Stimulated activated CD4-positive, alpha-beta T cell treated with anti-CD3 and anti-CD28 coated beads, Interleukin-12 subunit alpha, Interleukin-12 subunit beta, amount 100 ng/mL, for 4 hours (primary cell): ENCODE results near the gene ELK1.

ENCODE experiments used
- DNase-seq: peaks from one replicate; pipeline ENCODE4 v3.0.0-alpha.2; 2020

Gene ELK1

DNA sequence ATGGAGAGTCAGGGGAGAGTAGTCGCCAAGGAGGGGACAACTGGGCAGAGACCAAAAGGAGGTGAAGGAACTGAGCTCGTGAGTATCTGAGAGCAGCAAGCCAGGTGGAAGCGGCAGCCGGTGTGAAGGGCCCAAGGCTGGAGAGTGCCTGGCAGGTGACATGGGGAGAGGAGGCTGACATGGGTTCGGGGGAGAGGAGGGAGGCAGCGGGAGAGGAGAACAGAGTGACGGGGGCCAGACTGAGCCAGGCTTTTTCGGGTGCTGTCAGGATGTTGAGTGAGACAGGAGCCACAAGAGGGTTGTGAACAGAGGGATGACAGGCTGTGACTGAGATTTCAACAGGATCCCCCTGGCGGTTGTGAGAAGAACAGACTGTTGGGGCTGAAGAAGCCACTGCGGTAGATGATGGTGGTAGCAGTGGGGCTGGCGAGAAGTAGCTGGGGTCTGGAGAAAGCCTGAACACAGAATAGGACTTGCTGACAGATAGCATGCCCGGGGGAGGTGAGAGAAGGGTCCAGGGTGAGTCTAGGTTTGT lies 5.7 kb downstream of the ELK1 start:
- DNase-seq, result no peak

DNA sequence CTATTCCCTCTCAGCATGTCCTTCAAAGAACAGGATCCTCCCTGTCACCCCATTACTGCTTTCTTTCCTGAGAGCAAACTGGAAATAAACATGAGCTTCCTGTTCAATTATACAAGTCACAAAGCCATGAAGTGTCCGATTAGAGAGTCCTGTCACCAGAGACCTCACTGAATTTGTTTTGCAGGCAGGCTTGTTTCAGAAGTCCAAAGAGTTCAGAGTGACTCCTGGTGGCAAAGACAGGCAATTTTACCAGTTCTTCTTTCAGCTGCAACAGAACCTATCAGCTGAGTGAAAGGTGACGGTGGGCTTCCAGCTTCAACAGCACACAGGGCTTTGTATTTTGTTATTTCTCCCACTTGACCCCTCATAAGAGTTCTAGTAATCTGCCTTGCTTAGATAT lies 6.4 kb downstream of the ELK1 start:
- no peak for DNase-seq

DNA sequence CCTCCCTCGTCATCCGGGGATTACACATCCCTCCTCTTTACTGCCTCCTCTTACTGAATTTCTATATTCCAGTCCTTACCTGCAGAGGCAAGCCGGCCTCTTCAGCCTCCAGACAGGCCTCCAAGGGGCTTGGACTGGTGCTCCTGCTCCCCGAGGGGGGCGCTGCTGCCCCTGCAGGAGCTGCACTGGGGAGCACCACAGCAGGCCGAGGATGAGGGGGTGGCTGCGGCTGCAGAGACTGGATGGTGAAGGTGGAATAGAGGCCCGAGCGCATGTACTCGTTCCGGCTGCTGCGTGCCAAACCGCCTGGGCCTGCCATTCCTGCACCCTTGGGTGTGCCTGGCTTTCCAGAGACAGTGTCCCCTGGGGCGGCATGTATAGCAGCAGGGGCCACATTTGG lies 11.5 kb downstream of the ELK1 start:
- DNase-seq, result no peak

DNA sequence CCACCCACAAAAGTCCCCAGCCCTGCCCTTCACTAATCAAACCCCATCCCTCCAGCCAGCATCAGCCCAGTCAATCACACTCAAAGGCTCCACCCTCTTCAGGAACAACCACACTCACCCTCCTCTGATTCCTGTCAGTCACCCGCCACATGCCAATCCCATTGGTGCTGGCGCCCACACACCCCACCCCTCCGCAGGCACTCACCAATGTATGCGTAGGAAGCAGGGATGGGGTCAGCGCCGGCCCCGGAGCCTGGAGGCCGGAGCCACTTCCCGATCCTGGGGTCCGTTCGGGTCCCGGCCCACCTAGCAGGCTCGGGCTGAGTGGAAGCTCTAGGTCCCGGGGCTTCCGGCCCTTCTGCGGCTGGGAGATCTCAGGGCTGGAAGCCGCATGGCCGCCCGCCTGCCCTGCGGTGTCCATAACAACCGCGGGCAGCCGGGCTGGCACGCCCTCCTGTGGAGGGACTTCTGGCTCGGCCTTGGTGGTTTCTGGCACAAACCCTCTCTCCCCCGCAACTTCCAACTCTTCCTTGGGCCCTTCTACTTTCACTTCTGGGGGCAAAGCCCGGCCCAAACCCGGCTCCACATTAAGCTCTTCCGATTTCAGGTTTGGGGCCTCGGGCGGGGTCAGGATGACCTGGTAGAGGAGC lies 12.7 kb downstream of the ELK1 start:
- peak; percentile 29 for DNase-seq

DNA sequence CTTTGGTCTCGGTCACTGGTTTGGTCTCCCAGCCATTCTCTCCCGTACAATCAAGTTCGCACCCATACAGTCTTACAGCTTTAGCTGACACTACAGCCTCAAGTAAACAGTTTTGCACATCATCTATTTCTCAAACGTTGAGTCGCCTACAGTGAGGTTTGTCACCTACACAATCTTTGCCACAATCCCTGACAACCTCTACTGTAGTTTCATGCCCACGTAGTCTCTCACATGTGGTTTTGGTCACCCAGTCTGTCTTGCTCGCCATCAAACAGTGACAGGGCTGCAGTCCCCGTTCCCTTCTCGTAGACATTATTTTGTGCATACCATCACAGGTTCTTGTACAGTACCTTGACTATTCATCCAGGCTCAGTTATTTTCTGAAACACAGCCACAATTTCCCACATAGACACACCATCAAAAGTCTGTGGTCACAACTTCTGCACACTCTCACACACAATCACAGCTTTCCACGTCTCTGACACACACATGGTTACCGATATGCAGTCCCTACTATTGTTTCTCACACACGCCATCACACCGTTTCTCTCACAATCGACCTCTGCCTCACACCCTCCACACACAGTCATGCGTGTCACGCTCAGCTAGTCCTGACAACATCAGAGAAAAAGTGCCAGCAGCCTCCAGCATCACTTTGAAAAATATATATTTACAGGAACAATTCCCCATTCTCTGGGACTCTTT lies 15.3 kb downstream of the ELK1 start:
- no peak for DNase-seq

DNA sequence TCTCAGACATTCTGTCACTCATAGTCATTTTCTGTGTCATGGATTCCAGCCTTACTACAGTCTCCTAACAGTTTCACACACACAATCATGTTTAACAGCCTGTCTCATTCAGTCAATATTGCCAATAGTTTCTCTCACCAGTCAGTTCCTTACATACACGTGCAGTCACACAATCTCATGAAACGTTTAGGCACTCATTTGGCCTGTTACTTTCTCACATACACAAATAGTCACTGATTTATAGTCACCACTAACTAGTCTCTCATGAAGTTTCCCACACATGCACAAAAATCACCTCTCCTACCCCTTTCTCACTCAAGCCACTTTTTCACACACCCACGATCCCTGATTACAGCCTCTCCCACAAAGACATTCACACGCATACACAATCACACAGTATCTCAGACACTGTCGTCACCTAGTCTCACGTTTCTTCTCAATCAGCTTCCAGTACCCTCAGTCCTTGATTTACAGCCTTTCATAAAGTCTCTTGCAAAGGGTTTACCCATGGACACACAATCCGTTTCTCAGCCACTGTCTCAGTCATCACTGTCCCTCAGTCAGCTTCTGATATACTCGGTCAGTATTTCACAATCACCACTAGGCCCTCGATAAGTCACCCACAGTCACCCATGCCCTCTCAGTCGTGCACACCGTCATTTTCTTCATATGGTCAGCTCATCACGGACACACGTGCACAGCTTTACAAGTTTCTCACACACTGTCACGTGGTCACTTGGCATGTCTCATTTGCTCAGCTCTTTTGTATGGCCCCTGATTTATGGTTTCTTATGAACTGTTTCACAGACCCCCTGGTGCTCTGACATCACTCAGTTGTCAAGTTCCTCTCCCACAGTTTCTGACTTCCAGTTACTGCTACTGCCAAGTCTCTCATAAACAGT lies 16.4 kb downstream of the ELK1 start:
- no peak for DNase-seq

DNA sequence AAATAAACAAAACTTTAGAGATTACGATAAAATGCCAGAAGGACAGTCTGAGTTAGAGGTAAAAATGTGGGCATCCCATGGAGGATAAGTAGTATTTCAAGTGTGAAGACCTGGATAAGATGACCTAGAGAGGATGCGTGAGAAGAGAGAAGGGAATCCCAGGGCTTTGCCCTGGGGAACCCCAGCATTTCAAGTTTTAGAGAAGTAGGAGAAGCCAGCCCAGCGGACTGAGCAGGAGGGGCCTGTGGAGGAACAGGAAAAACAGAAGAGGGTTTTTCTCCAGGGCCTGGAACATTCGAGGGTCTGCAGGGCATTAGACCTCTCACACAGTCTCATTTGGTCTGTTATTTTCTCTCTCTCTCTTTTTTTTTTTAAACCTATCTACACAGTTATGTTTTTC lies 17.7 kb downstream of the ELK1 start:
- DNase-seq, result no peak

DNA sequence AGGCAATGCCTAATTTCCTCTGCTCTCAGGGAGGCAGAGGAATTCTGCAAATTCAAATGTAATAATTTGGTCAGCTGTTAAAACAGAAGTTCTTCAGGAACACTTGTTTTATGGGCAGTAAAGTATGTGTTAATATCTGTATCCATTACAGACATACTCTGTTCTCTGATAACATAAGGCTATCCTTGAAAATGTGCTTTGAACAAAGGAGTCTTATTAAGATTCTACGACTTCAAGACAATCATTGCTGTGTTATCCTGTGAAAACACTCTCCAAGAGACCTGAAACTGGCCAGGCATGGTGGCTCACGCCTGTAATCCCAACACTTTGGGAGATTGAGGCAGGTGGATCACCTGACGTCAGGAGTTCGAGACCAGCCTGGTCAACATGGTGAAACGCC lies 18.7 kb downstream of the ELK1 start:
- no peak for DNase-seq

DNA sequence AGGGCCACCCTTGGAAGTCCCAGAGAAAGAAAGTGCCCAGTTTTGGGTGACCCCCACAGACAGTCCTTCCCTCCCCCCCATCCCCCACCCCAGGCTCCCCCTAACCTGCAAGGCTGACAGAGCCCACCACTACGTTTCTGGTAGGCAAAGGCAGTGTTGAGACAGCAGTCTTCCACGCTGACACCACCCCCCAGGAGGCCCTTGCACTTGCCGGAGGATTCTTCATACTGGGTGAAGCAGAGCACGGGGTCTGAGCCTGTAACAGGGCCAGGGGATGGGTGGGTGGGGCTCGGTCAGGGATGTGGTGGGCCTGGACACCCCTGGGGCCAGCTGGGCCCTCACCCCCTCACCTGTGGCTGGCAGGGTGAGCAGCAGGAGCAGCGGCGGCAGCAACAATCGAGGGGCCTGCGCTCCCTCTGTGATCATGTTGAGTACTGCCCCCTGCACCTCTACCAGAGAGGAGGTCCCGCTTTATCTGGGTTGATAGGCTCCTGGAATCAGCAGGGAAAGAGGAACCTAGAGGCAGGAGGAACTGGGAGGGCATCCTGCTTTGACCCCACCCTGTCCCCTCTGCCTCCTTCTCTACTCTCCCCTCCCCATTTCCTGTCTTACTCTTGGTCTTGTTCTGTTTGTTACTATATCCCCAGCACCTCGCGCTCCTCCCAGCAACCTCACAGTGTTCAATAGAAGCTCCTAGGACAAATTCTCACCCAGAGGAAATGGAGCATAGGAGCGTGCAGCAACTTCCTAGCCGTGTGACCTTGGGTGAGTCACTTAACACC lies 20.8 kb downstream of the ELK1 start, which contains the start of gene CFP:
CFP (minus strand) TSS at position 512 of the 782 bp plus-strand sequence; CDS start at position 426, 86 bp downstream.
- no peak for DNase-seq

DNA sequence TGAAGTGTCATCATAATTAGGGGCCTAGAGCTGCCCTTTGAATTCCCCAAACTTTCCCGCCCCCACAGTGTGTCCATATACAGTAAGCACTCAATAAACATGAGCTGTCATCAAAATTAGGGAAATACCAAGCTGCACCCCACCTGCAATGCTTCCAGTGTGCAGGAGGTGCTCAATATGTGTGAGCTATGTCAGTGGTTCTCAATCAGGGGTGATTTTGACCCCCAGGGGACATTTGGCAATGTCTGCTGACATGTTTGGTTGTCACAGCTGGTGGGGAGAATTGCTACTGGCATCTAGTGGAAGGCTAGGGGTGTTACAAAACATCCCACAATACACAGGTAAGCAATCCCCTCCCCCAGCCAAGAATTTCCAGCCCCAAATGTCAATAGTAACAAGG lies 21.4 kb downstream of the ELK1 start:
- DNase-seq, result no peak

DNA sequence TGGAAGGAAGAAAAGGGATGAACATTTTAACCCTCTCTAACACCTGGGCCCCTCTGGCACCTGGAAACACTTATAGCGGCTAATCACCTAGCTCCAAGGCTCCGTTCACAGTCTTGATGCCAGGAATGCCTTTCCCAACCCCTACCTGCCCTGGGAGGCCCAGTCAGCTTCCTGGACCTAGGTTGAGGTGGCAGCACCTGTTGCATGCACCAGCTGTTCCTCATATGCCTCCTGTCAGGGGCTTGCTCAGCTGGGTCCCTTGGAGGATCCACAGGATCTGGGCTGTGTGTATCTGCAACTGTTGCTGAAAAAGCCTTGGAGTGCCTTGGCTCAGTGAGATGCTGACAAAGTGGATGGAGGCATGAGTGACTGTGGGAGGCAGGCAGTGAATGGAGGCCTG lies 25.0 kb downstream of the ELK1 start:
- no peak for DNase-seq

DNA sequence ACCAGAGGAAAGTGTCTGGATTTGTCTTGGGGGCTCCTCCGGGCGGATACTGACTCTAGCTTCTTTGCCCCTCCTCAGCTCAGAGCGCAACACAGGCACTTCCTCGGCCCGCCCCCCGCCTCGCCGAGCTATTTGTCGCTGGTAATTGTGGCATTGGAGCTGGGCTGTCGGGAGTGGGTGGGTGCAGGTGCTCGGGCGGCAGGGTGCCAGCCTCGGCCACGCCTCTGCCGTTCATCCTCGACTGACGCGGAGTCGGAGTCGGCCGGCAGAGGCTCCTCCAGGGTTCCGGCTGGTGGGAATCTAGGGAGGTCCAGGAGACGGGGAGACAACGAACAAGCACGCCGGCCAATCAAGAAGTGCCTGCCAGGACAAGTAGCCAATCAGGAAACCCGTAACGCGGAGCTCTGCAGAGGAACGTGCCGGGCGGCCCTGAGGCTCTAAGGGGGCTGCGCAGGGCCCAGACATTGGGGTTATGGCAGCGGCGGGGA lies 26.8 kb downstream of the ELK1 start:
- DNase-seq, result peak; percentile 28

DNA sequence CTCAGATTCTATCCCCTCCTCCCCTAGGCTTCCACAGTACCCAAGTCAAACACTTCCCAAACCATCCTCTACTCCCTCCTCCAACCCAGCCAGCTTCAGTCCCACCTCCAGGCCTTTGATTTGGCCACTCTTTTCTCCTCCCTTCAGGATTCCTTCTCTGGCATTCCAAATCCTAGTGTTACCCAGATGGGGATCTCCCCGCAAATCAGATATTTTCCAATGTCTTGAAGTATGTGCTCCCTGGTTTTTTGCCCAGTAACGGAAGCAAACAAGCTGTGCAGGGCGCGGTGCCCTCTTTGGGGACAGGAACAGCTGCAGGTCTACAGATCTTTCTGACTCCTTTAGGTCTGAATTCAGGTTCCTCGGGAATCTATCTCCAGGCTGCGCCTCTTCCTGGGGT lies 28.5 kb downstream of the ELK1 start:
- no peak for DNase-seq

DNA sequence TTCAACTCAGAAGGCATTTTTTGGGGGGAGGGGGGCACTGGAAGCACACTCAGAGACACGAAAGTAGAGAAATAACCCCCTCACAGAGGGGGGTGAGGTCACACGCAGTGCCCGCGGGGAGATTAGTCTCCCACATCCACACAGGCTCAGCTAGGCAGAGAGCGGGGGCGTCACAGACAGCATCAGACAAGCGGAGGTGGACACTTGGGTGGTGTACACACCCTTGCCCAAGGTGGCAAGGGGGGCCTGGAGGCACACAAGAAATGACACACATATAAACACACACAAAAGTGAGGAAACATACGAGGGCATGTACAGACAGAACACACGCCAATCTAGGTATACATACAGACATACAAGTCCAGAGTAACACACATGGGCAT lies 30.1 kb downstream of the ELK1 start:
- DNase-seq, result no peak

DNA sequence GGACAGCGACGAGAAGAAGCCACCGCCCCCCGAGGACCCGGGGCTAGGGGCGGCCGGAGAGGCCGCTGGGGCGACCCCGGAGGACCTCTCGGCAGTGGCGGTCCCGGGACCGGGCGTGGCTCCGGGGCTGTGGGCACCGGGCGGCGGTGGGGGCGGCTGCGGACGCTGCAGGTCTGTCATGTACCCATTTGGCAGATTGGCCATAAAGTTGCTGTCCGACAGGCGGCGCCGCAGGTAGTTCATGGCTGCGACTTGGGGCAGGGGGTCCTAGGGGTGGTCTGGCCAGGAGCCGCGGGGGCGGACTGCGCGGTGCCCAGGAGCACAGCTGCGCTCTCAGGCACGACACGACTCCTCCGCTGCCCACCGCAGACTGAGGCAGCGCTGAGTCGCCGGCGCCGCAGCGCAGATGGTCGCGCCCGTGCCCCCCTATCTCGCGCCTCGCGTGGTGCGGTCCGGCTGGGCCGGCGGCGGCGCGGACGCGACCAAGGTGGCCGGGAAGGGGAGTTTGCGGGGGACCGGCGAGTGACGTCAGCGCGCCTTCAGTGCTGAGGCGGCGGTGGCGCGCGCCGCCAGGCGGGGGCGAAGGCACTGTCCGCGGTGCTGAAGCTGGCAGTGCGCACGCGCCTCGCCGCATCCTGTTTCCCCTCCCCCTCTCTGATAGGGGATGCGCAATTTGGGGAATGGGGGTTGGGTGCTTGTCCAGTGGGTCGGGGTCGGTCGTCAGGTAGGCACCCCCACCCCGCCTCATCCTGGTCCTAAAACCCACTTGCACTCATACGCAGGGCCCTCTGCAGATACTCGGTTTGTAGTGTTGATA lies 30.7 kb downstream of the ELK1 start, which contains the start of gene SYN1:
SYN1 (minus strand) TSS at position 372 of the 817 bp plus-strand sequence; CDS start at position 243, 129 bp downstream.
- peak; percentile 73 for DNase-seq

DNA sequence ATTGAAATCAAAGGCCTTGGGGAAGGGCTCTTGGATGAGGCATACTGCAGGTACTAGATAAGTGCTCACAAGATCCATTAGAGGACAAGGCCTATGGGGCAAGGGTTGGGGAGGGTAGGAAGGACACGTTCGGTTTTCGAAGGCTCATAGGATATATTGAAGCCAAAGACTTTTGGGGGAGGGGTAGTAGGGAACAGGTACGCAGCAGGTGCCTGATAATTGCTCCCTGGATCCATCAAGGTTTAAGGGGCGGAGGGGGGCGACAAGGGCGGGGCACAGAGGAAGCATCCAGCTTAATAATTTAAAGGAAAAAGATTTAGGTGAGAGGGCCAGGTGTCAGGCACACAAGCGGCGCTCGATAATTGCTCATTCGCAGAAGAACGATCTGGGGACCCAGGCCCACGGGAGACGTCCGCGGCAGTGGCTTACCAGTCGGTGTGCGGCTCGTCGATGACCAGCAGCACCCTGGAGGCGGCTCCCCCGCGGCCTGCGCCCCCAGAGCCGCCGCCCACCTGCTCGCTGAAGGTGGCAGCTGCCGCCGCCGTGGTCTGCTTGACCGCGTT lies 31.4 kb downstream of the ELK1 start:
- no peak for DNase-seq

DNA sequence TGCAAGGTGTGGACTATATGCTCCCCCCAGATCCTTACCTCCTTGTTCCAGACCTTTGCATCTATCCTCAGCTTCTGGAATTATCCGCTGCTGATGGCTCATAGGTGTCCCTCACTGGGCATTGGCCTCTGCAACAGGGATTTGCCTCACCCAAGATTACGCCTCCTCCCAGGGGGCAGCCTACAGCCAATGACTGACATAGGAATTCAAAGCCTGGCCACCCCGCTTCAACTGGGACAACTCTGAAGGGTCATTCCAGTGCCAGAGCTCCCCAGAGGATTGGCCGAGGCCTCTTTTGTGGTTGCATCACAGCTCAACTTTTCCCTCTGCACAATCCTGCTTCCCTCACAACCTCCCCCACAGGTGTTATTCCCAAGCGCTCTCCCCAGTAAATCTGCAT lies 35.7 kb downstream of the ELK1 start:
- no peak for DNase-seq

DNA sequence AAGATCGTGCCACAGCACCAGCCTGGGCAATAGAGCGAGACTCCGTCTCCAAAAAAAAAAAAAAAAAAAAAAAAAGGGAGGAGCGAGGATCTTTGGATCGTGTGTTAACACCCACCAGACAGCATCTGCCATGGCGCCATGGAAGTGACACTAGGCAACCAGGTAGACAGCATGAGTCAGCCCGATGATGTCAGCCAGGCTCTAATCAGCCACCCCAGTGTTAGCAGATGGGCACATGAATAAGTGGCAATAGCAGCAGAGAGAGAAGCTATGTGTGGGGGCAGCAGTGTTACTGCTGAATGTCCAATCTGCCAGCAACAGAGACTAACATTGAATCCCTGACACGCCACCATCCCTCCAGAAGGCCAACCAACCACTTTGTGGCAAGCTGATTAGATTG lies 37.3 kb downstream of the ELK1 start:
- no peak for DNase-seq

DNA sequence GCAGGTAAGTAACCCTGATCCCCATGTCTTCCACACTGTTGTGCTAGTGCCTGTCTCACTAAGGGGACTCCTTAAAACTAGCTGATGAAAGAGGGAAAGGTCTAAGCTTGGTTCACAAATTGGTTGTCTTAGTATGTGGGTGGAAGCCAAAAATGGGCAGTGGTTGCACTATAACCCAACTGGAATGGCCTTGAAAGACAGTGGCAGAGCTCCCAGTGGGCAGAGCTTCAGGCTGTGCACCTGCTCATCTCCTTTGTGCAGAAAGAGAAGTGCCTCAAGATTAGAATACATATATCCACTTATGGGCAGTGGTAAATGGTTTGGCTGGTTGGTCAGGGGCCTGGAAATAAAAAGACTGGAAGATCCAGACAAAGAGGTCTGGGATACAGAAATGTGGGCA lies 37.9 kb downstream of the ELK1 start:
- no peak for DNase-seq

DNA sequence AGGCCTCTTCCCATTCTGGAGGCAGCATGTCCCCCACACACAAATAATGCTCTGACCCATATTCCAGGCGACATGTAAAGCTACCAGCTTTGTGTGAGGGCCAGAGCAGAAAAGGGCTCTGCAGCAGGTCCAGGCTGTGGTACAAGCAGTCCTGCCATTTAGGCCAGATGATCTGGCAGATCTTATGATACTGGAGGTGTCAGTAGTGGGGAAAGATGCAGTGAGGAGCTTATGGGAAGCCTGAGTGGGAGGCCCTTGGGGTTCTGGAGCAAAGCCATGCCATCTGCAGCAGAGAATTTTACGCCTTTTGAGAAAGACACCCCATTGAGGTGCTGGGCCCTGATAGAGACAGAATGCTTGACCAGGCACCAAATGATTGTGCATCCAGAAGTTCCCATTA lies 38.4 kb downstream of the ELK1 start:
- DNase-seq, result no peak

DNA sequence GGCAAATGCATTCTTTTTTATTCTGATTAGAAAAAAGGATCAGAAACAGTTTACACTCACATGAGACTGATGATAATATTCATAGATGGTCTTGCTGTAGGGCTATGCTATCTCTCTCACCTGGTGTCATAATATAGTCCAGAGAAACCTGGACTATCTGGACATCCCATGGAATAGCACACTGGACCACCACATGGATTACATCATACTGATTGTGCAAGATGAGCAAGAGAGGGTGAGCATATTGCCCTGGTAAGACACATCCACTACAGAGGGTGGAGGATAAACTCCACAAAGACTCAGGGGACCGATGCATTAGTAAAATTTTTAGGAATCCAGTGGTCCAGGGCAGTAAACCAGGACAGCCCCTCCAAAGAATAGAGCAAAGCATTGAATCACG lies 38.9 kb downstream of the ELK1 start:
- DNase-seq, result no peak
